ENCODE data around the gene FBXO45.

DNA sequence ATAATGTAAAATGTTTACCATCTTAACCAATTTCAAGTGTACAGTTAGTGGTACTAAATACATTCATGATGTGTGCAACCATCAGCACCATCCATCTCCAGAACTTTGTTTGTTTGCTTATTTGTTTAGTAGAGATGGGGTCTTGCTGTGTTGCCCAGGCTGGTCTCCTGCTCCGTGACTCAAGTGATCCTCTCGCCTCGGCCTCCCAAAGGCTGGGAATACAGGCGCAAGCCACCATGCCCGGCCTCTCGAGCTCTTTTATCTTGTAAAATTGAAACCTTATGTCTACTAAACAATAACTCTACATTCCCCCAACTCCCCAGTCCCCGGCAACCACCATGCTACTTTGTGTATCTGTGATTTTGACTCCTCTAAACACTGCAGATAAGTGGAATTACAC lies 31.9 kb downstream of the FBXO45 start:
- TF ChIP-seq ZNF274 (IDR thresholded peaks at IDR 0.05; ENCODE audit: insufficient read depth, insufficient read length) (no peak), SPI1 (IDR thresholded peaks at IDR 0.05; ENCODE audit: borderline replicate concordance, insufficient read depth, low read depth, low read length) (no peak), CEBPB (IDR thresholded peaks at IDR 0.05; ENCODE audit: borderline replicate concordance in 1 of 2, low read depth in 2 of 2, low read length in 2 of 2) (no peak), ZNF207 (IDR thresholded peaks at IDR 0.05; ENCODE audit: borderline replicate concordance) (no peak), EZH2 (IDR thresholded peaks at IDR 0.05; ENCODE audit: borderline replicate concordance, control insufficient read depth, low read depth, low read length) (no peak), NBN (IDR thresholded peaks at IDR 0.05) (no peak), SUZ12 (IDR thresholded peaks at IDR 0.05; ENCODE audit: unreplicated experiment) (no peak), STAT1 (conservative IDR thresholded peaks at IDR 0.05) (no peak)
- TF ChIP-seq, protein P1, sequence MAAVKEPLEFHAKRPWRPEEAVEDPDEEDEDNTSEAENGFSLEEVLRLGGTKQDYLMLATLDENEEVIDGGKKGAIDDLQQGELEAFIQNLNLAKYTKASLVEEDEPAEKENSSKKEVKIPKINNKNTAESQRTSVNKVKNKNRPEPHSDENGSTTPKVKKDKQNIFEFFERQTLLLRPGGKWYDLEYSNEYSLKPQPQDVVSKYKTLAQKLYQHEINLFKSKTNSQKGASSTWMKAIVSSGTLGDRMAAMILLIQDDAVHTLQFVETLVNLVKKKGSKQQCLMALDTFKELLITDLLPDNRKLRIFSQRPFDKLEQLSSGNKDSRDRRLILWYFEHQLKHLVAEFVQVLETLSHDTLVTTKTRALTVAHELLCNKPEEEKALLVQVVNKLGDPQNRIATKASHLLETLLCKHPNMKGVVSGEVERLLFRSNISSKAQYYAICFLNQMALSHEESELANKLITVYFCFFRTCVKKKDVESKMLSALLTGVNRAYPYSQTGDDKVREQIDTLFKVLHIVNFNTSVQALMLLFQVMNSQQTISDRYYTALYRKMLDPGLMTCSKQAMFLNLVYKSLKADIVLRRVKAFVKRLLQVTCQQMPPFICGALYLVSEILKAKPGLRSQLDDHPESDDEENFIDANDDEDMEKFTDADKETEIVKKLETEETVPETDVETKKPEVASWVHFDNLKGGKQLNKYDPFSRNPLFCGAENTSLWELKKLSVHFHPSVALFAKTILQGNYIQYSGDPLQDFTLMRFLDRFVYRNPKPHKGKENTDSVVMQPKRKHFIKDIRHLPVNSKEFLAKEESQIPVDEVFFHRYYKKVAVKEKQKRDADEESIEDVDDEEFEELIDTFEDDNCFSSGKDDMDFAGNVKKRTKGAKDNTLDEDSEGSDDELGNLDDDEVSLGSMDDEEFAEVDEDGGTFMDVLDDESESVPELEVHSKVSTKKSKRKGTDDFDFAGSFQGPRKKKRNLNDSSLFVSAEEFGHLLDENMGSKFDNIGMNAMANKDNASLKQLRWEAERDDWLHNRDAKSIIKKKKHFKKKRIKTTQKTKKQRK (IDR thresholded peaks at IDR 0.05; ENCODE audit: low read depth, low read length) = no peak
- TF ChIP-seq, protein P2, sequence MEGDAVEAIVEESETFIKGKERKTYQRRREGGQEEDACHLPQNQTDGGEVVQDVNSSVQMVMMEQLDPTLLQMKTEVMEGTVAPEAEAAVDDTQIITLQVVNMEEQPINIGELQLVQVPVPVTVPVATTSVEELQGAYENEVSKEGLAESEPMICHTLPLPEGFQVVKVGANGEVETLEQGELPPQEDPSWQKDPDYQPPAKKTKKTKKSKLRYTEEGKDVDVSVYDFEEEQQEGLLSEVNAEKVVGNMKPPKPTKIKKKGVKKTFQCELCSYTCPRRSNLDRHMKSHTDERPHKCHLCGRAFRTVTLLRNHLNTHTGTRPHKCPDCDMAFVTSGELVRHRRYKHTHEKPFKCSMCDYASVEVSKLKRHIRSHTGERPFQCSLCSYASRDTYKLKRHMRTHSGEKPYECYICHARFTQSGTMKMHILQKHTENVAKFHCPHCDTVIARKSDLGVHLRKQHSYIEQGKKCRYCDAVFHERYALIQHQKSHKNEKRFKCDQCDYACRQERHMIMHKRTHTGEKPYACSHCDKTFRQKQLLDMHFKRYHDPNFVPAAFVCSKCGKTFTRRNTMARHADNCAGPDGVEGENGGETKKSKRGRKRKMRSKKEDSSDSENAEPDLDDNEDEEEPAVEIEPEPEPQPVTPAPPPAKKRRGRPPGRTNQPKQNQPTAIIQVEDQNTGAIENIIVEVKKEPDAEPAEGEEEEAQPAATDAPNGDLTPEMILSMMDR (IDR thresholded peaks at IDR 0.05 in 2 of 3, conservative IDR thresholded peaks at IDR 0.05 in 1 of 3; ENCODE audit: control insufficient read depth in 2 of 3, extremely low read depth in 1 of 3, insufficient read depth in 1 of 3, low read depth in 3 of 3, low read length in 3 of 3) = no peak
- TF ChIP-seq, protein P3, sequence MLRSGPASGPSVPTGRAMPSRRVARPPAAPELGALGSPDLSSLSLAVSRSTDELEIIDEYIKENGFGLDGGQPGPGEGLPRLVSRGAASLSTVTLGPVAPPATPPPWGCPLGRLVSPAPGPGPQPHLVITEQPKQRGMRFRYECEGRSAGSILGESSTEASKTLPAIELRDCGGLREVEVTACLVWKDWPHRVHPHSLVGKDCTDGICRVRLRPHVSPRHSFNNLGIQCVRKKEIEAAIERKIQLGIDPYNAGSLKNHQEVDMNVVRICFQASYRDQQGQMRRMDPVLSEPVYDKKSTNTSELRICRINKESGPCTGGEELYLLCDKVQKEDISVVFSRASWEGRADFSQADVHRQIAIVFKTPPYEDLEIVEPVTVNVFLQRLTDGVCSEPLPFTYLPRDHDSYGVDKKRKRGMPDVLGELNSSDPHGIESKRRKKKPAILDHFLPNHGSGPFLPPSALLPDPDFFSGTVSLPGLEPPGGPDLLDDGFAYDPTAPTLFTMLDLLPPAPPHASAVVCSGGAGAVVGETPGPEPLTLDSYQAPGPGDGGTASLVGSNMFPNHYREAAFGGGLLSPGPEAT (IDR thresholded peaks at IDR 0.05; ENCODE audit: low read depth) = no peak
- TF ChIP-seq, protein P4, sequence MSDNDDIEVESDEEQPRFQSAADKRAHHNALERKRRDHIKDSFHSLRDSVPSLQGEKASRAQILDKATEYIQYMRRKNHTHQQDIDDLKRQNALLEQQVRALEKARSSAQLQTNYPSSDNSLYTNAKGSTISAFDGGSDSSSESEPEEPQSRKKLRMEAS (IDR thresholded peaks at IDR 0.05; ENCODE audit: low read depth, low read length) = no peak
- TF ChIP-seq, protein P5, sequence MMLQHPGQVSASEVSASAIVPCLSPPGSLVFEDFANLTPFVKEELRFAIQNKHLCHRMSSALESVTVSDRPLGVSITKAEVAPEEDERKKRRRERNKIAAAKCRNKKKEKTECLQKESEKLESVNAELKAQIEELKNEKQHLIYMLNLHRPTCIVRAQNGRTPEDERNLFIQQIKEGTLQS (IDR thresholded peaks at IDR 0.05; ENCODE audit: borderline replicate concordance, extremely low read depth, low read depth, low read length) = no peak
- TF ChIP-seq, protein P6, sequence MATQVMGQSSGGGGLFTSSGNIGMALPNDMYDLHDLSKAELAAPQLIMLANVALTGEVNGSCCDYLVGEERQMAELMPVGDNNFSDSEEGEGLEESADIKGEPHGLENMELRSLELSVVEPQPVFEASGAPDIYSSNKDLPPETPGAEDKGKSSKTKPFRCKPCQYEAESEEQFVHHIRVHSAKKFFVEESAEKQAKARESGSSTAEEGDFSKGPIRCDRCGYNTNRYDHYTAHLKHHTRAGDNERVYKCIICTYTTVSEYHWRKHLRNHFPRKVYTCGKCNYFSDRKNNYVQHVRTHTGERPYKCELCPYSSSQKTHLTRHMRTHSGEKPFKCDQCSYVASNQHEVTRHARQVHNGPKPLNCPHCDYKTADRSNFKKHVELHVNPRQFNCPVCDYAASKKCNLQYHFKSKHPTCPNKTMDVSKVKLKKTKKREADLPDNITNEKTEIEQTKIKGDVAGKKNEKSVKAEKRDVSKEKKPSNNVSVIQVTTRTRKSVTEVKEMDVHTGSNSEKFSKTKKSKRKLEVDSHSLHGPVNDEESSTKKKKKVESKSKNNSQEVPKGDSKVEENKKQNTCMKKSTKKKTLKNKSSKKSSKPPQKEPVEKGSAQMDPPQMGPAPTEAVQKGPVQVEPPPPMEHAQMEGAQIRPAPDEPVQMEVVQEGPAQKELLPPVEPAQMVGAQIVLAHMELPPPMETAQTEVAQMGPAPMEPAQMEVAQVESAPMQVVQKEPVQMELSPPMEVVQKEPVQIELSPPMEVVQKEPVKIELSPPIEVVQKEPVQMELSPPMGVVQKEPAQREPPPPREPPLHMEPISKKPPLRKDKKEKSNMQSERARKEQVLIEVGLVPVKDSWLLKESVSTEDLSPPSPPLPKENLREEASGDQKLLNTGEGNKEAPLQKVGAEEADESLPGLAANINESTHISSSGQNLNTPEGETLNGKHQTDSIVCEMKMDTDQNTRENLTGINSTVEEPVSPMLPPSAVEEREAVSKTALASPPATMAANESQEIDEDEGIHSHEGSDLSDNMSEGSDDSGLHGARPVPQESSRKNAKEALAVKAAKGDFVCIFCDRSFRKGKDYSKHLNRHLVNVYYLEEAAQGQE (IDR thresholded peaks at IDR 0.05; ENCODE audit: low read depth, low read length) = no peak
